ENCODE data around the gene PICALM. TPM values are rescaled to one million over a fixed set of nuclear protein-coding genes. Genes with fewer than 3 reads are reported as not detected.
A peak's percentile ranks its signal among the peaks of the same experiment; 100 is the strongest.

Gene PICALM
- polyA plus RNA-seq, 3 donors, result 62.4 to 241 (median 81.0) TPM

GRCh38 chr11:86064220-86064803, 4.6 kb downstream of the PICALM start:
- H3K79me2 ChIP-seq (ENCODE audit: insufficient read depth, low read length), result peaks cover 96% of the 10 kb centered on the region
- H3K4me2 ChIP-seq (replicated peaks; ENCODE audit: extremely low read depth, low read length, poor library complexity, severe bottlenecking), result peak overlapping the region; percentile 90
- TF ChIP-seq, protein P1, sequence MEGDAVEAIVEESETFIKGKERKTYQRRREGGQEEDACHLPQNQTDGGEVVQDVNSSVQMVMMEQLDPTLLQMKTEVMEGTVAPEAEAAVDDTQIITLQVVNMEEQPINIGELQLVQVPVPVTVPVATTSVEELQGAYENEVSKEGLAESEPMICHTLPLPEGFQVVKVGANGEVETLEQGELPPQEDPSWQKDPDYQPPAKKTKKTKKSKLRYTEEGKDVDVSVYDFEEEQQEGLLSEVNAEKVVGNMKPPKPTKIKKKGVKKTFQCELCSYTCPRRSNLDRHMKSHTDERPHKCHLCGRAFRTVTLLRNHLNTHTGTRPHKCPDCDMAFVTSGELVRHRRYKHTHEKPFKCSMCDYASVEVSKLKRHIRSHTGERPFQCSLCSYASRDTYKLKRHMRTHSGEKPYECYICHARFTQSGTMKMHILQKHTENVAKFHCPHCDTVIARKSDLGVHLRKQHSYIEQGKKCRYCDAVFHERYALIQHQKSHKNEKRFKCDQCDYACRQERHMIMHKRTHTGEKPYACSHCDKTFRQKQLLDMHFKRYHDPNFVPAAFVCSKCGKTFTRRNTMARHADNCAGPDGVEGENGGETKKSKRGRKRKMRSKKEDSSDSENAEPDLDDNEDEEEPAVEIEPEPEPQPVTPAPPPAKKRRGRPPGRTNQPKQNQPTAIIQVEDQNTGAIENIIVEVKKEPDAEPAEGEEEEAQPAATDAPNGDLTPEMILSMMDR (IDR thresholded peaks at IDR 0.05), result no peak
- Mint-ChIP-seq H3K4me1 (peaks cover 58% of the 10 kb centered on the region), H3K4me3 (peak overlapping the region; percentile 78 to 99), H3K36me3 (peaks cover 16 to 29% of the 10 kb centered on the region in 2 donors), H3K9me3 (peaks cover 0 to 8% (median 2%) of the 10 kb centered on the region in 7 donors), H3K27me3 (ENCODE audit: low read depth in 3 of 3) (peaks cover 0 to under 1% (median 0%) of the 10 kb centered on the region in 3 donors), H3K27ac (peak overlapping the region; percentile 42 to 99 (median 77))
- intact Hi-C loops (cut with micrococcal nuclease), result no loop called here
- no CpG with 5 or more reads among the region's 5 CpGs for WGBS (ENCODE audit: insufficient coverage)
- no peak overlapping the region for H2AFZ ChIP-seq (ENCODE audit: insufficient read depth, low read depth, low read length, poor library complexity, severe bottlenecking)
- DNase-seq, result peak in 1 of 3 donors; percentile 43
- H3K4me1 ChIP-seq (ENCODE audit: control insufficient read depth in 1 of 2, insufficient read depth in 2 of 2, low read length in 2 of 2), result peaks cover 49 to 69% of the 10 kb centered on the region in 2 donors
- H3K4me3 ChIP-seq (replicated peaks in 1 of 3; ENCODE audit: low read depth in 2 of 3, low read length in 3 of 3), result peak overlapping the region; percentile 73 to 100 (median 81)
- no peaks in the 10 kb centered on the region for H3K9me3 ChIP-seq (replicated peaks in 1 of 2; ENCODE audit: control insufficient read depth in 1 of 2, insufficient read depth in 1 of 2, low read length in 2 of 2)
- peak overlapping the region; percentile 9 for H3K9ac ChIP-seq (ENCODE audit: insufficient read depth, low read length, poor library complexity, severe bottlenecking)
- H4K20me1 ChIP-seq (ENCODE audit: insufficient read depth, low read length), result peaks cover 87% of the 10 kb centered on the region
- H3K36me3 ChIP-seq (replicated peaks in 1 of 2; ENCODE audit: control insufficient read depth in 1 of 2, insufficient read depth in 2 of 2, low read length in 2 of 2), result no peaks in the 10 kb centered on the region
- peak overlapping the region in 1 of 2 donors; percentile 61 for H3K27ac ChIP-seq (ENCODE audit: low read depth in 1 of 2, low read length in 2 of 2)
- H3K27me3 ChIP-seq (ENCODE audit: control insufficient read depth in 2 of 2, insufficient read depth in 2 of 2, low read length in 2 of 2), result no peaks in the 10 kb centered on the region

DNA sequence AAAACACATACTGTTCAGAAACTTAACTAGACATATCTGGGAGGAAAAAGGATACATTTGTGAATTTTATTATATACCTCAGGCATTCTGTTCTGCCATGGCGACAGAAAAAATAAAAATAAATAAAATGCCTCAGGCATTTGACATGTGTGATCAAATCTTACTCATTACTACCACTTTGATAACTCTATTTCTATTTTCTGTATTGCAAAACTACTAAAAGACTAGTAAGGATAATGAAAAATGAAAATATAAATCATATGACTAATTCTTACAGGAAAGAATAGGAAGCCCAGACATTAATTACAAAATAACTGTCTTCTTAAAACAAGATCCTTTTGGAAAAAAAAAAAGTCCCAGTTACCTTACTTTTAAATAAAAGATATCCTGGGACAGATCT, 5.3 kb downstream of the PICALM start:
- Histone ChIP-seq H4K20me1 (ENCODE audit: insufficient read depth, low read length) (peaks cover 95% of the 10 kb centered on the region), H3K27ac (ENCODE audit: low read depth in 1 of 2, low read length in 2 of 2) (peak overlapping the region in 1 of 2 donors; percentile 61)
- TF ChIP-seq, protein P1 (IDR thresholded peaks at IDR 0.05), result no peak

More for the DNA sequence above, 5.3 kb downstream of the PICALM start:
- WGBS (ENCODE audit: insufficient coverage), result no CpG with 5 or more reads among the region's 1 CpG
- no peak for DNase-seq
- H3K79me2 ChIP-seq (ENCODE audit: insufficient read depth, low read length), result peaks cover 100% of the 10 kb centered on the region
- intact Hi-C loops (cut with micrococcal nuclease), result no loop called here
- H2AFZ ChIP-seq (ENCODE audit: insufficient read depth, low read depth, low read length, poor library complexity, severe bottlenecking), result no peak overlapping the region
- Mint-ChIP-seq H3K9me3 (peaks cover 0 to 8% (median 2%) of the 10 kb centered on the region in 7 donors), H3K4me3 (peak overlapping the region; percentile 78 to 99), H3K27ac (peak overlapping the region; percentile 59 to 90 (median 77)), H3K36me3 (peaks cover 16 to 29% of the 10 kb centered on the region in 2 donors), H3K4me1 (peaks cover 66% of the 10 kb centered on the region), H3K27me3 (ENCODE audit: low read depth in 3 of 3) (no peaks in the 10 kb centered on the region)
- peak overlapping the region; percentile 10 for H3K9ac ChIP-seq (ENCODE audit: insufficient read depth, low read length, poor library complexity, severe bottlenecking)
- H3K4me3 ChIP-seq (replicated peaks in 1 of 3; ENCODE audit: low read depth in 2 of 3, low read length in 3 of 3), result peak overlapping the region; percentile 29 to 100 (median 36)
- no peaks in the 10 kb centered on the region for H3K9me3 ChIP-seq (replicated peaks in 1 of 2; ENCODE audit: control insufficient read depth in 1 of 2, insufficient read depth in 1 of 2, low read length in 2 of 2)
- H3K4me1 ChIP-seq (ENCODE audit: control insufficient read depth in 1 of 2, insufficient read depth in 2 of 2, low read length in 2 of 2), result peaks cover 53 to 75% of the 10 kb centered on the region in 2 donors
- H3K27me3 ChIP-seq (ENCODE audit: control insufficient read depth in 2 of 2, insufficient read depth in 2 of 2, low read length in 2 of 2), result no peaks in the 10 kb centered on the region
- peak overlapping the region; percentile 90 for H3K4me2 ChIP-seq (replicated peaks; ENCODE audit: extremely low read depth, low read length, poor library complexity, severe bottlenecking)
- H3K36me3 ChIP-seq (replicated peaks in 1 of 2; ENCODE audit: control insufficient read depth in 1 of 2, insufficient read depth in 2 of 2, low read length in 2 of 2), result no peaks in the 10 kb centered on the region
